ENCODE results near the gene MAST4. TPM values are rescaled to one million over a fixed set of nuclear protein-coding genes. Genes with fewer than 3 reads are reported as not detected.

The MAST4 gene
- polyA plus RNA-seq, 1 experiment, result 4.0 TPM

DNA sequence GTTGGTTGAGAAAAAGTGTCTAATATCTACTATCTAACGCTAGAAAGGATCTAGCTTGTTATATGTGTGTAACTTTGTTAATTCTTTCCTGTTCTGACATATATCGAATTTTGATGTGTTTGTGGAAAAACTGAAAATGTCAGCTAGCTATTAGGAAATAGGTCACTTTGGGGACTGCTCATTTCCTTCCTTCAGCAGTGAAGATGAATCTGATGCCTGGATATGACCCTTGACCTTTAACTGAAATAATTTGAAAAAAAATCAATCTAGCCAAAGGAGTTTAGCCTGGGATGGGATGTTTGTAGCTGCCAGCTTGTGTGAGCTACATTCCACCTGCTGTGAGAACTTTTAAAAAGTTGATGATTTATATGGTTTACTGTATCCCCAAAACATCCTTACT lies 533.6 kb downstream of the MAST4 start:
- TF ChIP-seq, protein P1, sequence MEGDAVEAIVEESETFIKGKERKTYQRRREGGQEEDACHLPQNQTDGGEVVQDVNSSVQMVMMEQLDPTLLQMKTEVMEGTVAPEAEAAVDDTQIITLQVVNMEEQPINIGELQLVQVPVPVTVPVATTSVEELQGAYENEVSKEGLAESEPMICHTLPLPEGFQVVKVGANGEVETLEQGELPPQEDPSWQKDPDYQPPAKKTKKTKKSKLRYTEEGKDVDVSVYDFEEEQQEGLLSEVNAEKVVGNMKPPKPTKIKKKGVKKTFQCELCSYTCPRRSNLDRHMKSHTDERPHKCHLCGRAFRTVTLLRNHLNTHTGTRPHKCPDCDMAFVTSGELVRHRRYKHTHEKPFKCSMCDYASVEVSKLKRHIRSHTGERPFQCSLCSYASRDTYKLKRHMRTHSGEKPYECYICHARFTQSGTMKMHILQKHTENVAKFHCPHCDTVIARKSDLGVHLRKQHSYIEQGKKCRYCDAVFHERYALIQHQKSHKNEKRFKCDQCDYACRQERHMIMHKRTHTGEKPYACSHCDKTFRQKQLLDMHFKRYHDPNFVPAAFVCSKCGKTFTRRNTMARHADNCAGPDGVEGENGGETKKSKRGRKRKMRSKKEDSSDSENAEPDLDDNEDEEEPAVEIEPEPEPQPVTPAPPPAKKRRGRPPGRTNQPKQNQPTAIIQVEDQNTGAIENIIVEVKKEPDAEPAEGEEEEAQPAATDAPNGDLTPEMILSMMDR (IDR thresholded peaks at IDR 0.05; ENCODE audit: insufficient read depth, low read depth, low read length), result no peak
- POLR2A ChIA-PET, result no interaction called here
- Histone ChIP-seq H3K4me3 (ENCODE audit: low read depth, low read length) (no peak overlapping the region), H3K27me3 (ENCODE audit: control insufficient read depth, insufficient read depth, low read length) (no peaks in the 10 kb centered on the region), H3K36me3 (ENCODE audit: control insufficient read depth, insufficient read depth, low read length) (no peaks in the 10 kb centered on the region)
- DNase-seq (ENCODE audit: low read depth), result no peak
- CTCF ChIA-PET, result no interaction called here

- Histone ChIP-seq H3K36me3 (ENCODE audit: control insufficient read depth, insufficient read depth, low read length) (no peaks in the 10 kb centered on the region), H3K4me3 (ENCODE audit: low read depth, low read length) (no peak overlapping the region), H3K27me3 (ENCODE audit: control insufficient read depth, insufficient read depth, low read length) (no peaks in the 10 kb centered on the region)
- CTCF ChIA-PET, result interaction anchor here (0.8 kb wide), 1 partner anchor 320 kb away, joined by 3 read pairs; no protein-coding TSS in a partner anchor
- no peak for DNase-seq (ENCODE audit: low read depth)
- TF ChIP-seq, protein P1 (IDR thresholded peaks at IDR 0.05; ENCODE audit: insufficient read depth, low read depth, low read length), result no peak
- POLR2A ChIA-PET, result no interaction called here
Observed at GRCh38 chr5:67133217-67133616, 537.0 kb downstream of the MAST4 start.

GRCh38 chr5:67133776-67134175 lies 537.6 kb downstream of the MAST4 start:
- no peak for DNase-seq (ENCODE audit: low read depth)
- TF ChIP-seq, protein P1 (IDR thresholded peaks at IDR 0.05; ENCODE audit: insufficient read depth, low read depth, low read length), result no peak
- Histone ChIP-seq H3K36me3 (ENCODE audit: control insufficient read depth, insufficient read depth, low read length) (no peaks in the 10 kb centered on the region), H3K27me3 (ENCODE audit: control insufficient read depth, insufficient read depth, low read length) (no peaks in the 10 kb centered on the region), H3K4me3 (ENCODE audit: low read depth, low read length) (no peak overlapping the region)
- CTCF ChIA-PET, result interaction anchor here (0.8 kb wide), 1 partner anchor 321 kb away, joined by 3 read pairs; no protein-coding TSS in a partner anchor
- POLR2A ChIA-PET, result no interaction called here

GRCh38 chr5:67135381-67135984 lies 539.3 kb downstream of the MAST4 start:
- ChIA-PET POLR2A (no interaction called here), CTCF (no interaction called here)
- TF ChIP-seq, protein P1 (IDR thresholded peaks at IDR 0.05; ENCODE audit: insufficient read depth, low read depth, low read length), result no peak
- no peak overlapping the region for H3K4me3 ChIP-seq (ENCODE audit: low read depth, low read length)
- DNase-seq (ENCODE audit: low read depth), result no peak
- H3K36me3 ChIP-seq (ENCODE audit: control insufficient read depth, insufficient read depth, low read length), result no peaks in the 10 kb centered on the region
- H3K27me3 ChIP-seq (ENCODE audit: control insufficient read depth, insufficient read depth, low read length), result no peaks in the 10 kb centered on the region

DNA sequence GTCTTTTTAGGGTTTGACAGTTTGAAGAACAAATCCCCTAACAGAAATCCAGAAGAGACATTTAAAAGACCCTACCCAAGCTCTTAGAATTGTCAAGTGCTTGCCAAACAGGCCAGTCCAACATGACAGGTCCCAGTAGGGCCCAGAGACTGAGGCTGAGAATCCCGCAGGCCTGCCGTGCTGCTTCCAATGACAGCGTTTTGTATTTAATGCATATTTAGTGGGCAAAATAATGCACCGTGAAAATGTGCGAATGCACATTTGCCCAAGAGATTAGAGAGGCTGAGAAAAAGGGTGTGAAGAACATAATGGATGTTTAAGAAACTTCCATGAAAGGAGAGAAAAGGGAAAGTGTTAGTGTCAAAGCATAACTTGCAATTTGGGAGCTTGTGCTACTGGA lies 542.8 kb downstream of the MAST4 start:
- Histone ChIP-seq H3K27me3 (ENCODE audit: control insufficient read depth, insufficient read depth, low read length) (no peaks in the 10 kb centered on the region), H3K4me3 (ENCODE audit: low read depth, low read length) (no peak overlapping the region), H3K36me3 (ENCODE audit: control insufficient read depth, insufficient read depth, low read length) (no peaks in the 10 kb centered on the region)
- no peak for DNase-seq (ENCODE audit: low read depth)
- ChIA-PET POLR2A (interaction anchor here (0.5 kb wide), 1 partner anchor 137 kb away, joined by 5 read pairs; no protein-coding TSS in a partner anchor), CTCF (interaction anchor here (1.2 kb wide), 2 partner anchors 10 to 11 kb away, joined by 3 read pairs; no protein-coding TSS in a partner anchor)
- TF ChIP-seq, protein P1 (IDR thresholded peaks at IDR 0.05; ENCODE audit: insufficient read depth, low read depth, low read length), result no peak

Data from BJ (cell line).